Measurements from ENCODE around the gene RBM4. TPM values are rescaled to one million over a fixed set of nuclear protein-coding genes. Genes with fewer than 3 reads are reported as not detected.

The RBM4 gene
- total RNA-seq, 1 experiment from 2014 or later: 94.4 TPM

GRCh38 chr11:66677599-66678375 lies 39.3 kb downstream of the RBM4 start, which contains the start of gene RBM4B (continued):
- no peak for TF ChIP-seq REST (IDR thresholded peaks at IDR 0.05; ENCODE audit: low read depth)

- Histone ChIP-seq H3K27me3 (ENCODE audit: insufficient read depth, low read length) (no peaks in the 10 kb centered on the region), H3K9me2 (ENCODE audit: insufficient read depth) (no peaks in the 10 kb centered on the region), H3K79me2 (ENCODE audit: insufficient read depth, low read length) (peaks cover 13% of the 10 kb centered on the region; the same call in 1 of the 2 replicates), H4K20me1 (ENCODE audit: insufficient read depth) (no peaks in the 10 kb centered on the region), H2AFZ (ENCODE audit: low read depth, low read length, poor library complexity, severe bottlenecking) (no peak overlapping the region), H3K4me3 (replicated peaks in 1 of 2; ENCODE audit: low read depth in 1 of 2, low read length in 2 of 2) (no peak overlapping the region), H3K9me3 (ENCODE audit: control insufficient read depth in 1 of 2, insufficient read depth in 1 of 2, low read depth in 1 of 2, low read length in 2 of 2) (no peaks in the 10 kb centered on the region), H3K36me3 (ENCODE audit: control insufficient read depth in 1 of 2, insufficient read depth in 2 of 2, low read length in 2 of 2) (no peaks in the 10 kb centered on the region; a peak in 2 of 4 replicates), H3K27ac (ENCODE audit: low read depth, low read length) (no peak overlapping the region), H3K9ac (ENCODE audit: low read length) (no peak overlapping the region), H3K4me1 (ENCODE audit: control insufficient read depth in 1 of 2, insufficient read depth in 2 of 2, low read length in 2 of 2) (peaks cover 3 to 24% of the 10 kb centered on the region in 2 experiments; a peak in 3 of 4 replicates), H3K4me2 (ENCODE audit: low read length) (no peak overlapping the region)
- TF ChIP-seq JUND (IDR thresholded peaks at IDR 0.05): no peak
- TF ChIP-seq ZBTB33 (IDR thresholded peaks at IDR 0.05; ENCODE audit: extremely low read depth, insufficient replicate concordance, low read length): no peak
- no peak for DNase-seq (ENCODE audit: low read depth, low spot score)
- no TSS peak for BruUV-seq (replicated peaks)
- RAD21 ChIA-PET (ENCODE audit: low non-redundant PET in 1 of 2, low total read pairs in 2 of 2, uncharacterized antibody in 2 of 2, unreplicated experiment in 2 of 2): no interaction called here
- ATAC-seq: no peak
- POLR2A ChIA-PET: no interaction called here
- intact Hi-C loops (cut with micrococcal nuclease): no loop called here
- CTCF ChIA-PET: no interaction called here
Observed at GRCh38 chr11:66680966-66681645, 42.6 kb downstream of the RBM4 start.
